ENCODE measurements around the gene KNOP1. TPM values are rescaled to one million over a fixed set of nuclear protein-coding genes. Genes with fewer than 3 reads are reported as not detected.

The KNOP1 gene
- total RNA-seq, 3 donors from 2014 or later = 28.6 to 37.0 (median 33.6) TPM

DNA sequence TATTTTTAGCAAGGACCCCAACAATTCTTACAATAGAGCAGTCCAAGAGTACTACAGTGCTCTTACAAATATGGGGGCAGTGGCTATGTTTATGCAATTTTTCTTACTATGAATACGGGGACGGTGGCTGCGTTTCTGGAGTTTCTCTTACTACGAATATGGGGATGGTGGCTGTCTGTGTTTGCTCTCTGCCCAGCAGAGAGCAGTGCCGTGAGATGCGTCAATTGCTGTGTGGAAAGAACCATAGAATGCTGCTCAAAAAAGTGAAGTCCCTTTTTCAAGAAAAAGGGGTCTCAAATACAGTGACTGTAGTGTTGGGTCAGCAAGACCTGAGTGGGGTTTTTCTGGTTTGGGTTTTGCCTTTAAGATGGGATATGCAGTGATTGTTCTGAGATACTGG is 53.9 kb downstream of the KNOP1 start:
- peaks cover 33% of the 10 kb centered on the region for H3K36me3 Mint-ChIP-seq (ENCODE audit: insufficient read depth)
- no peak overlapping the region for H3K4me3 Mint-ChIP-seq
- peaks cover 5% of the 10 kb centered on the region for H3K4me1 Mint-ChIP-seq (ENCODE audit: low read depth)
- no peak for ATAC-seq
- H3K9me3 Mint-ChIP-seq = peaks cover 4% of the 10 kb centered on the region
- no peak for DNase-seq
- H3K27me3 Mint-ChIP-seq (ENCODE audit: low read depth) = no peaks in the 10 kb centered on the region

DNA sequence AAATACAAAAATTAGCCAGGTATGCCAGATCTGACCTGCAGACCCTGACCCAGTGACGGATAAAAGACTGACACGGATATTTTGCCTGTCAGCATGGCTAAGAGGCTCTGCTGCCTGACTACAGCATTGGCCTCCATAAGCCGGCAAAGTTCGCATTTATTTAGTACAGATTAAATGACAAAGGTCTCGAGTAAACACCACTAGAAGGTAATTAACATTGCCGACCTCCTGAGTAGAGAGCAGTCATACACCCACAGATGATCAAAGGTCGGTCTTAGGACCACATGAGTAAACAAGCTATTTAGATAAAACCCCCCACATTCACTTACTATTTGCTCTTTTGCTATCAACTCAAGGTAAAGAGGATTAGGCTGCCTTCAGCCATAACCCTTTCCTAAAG is 55.7 kb downstream of the KNOP1 start:
- peaks cover 30% of the 10 kb centered on the region for H3K36me3 Mint-ChIP-seq (ENCODE audit: insufficient read depth)
- peaks cover 5% of the 10 kb centered on the region for H3K4me1 Mint-ChIP-seq (ENCODE audit: low read depth)
- H3K27me3 Mint-ChIP-seq (ENCODE audit: low read depth) = no peaks in the 10 kb centered on the region
- peaks cover 4% of the 10 kb centered on the region for H3K9me3 Mint-ChIP-seq
- H3K4me3 Mint-ChIP-seq = no peak overlapping the region
- DNase-seq = no peak
- no peak for ATAC-seq

DNA sequence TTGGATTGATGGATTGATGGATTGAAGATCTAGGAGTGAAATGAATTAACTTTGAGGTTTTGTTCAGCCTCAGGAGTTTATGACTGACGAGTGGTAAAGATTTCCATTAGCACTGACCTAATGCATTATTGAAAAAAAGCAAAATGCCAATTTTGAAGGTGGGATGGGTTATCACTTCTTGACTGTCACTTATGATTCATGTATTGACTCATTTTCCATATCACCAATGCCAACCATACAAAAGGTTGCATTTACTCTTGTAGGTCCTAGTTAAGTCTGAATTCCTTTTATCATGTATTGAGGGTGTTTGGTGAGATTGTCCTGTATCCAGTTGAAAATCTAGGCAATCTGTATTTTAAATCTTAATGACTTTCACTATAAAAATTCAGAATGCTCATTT is 57.6 kb downstream of the KNOP1 start:
- peaks cover 37% of the 10 kb centered on the region for H3K36me3 Mint-ChIP-seq (ENCODE audit: insufficient read depth)
- H3K9me3 Mint-ChIP-seq = peaks cover 4% of the 10 kb centered on the region
- ATAC-seq (peak in 1 of 2 donors; percentile 27), DNase-seq (no peak)
- no peak overlapping the region for H3K4me3 Mint-ChIP-seq
- H3K27me3 Mint-ChIP-seq (ENCODE audit: low read depth) = no peaks in the 10 kb centered on the region
- peaks cover 5% of the 10 kb centered on the region for H3K4me1 Mint-ChIP-seq (ENCODE audit: low read depth)

DNA sequence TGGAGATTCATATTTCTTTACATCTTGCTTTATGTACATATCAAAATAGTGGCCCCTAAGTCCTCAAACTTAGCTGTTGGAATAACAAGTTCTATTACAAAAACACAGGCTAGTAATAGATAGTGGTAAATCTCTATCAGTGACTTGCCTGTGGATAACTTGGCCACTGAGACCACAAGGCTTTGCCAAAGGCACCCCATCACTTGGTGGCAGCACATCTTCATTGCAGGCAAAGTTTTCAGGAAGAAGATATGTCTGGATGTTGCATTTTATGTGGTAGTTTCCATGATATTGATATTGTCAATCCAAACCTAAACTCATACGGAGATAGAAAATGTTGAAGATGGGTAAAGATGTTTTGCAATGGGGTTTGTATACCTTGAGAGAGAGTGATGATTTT is 58.5 kb downstream of the KNOP1 start:
- Mint-ChIP-seq H3K4me3 (no peak overlapping the region), H3K36me3 (ENCODE audit: insufficient read depth) (peaks cover 34% of the 10 kb centered on the region), H3K27me3 (ENCODE audit: low read depth) (no peaks in the 10 kb centered on the region), H3K9me3 (no peaks in the 10 kb centered on the region), H3K4me1 (ENCODE audit: low read depth) (peaks cover 5% of the 10 kb centered on the region)
- ATAC-seq = no peak
- no peak for DNase-seq

DNA sequence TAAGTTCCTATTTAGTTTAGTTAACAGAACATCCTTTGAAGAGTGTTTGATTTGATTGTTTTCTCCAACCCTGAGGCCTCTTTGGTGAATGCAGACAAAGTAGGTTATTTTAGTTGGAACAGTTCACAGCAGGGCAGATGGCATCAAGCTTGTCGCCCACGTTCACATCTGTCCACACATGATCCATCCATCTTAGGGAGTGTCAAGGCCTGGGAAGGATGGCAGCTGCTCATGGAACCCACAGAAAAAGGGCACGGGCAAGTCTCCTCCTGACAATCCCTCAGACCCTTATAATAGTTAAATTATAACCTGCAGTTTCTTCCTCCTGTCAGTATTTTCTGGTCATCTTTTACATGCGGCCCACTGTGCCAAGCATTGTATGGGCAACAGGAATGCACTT is 60.2 kb downstream of the KNOP1 start:
- H3K36me3 Mint-ChIP-seq (ENCODE audit: insufficient read depth) = peaks cover 39% of the 10 kb centered on the region
- no peaks in the 10 kb centered on the region for H3K27me3 Mint-ChIP-seq (ENCODE audit: low read depth)
- no peak overlapping the region for H3K4me3 Mint-ChIP-seq
- ATAC-seq (no peak), DNase-seq (no peak)
- no peaks in the 10 kb centered on the region for H3K9me3 Mint-ChIP-seq
- peaks cover 5% of the 10 kb centered on the region for H3K4me1 Mint-ChIP-seq (ENCODE audit: low read depth)

DNA sequence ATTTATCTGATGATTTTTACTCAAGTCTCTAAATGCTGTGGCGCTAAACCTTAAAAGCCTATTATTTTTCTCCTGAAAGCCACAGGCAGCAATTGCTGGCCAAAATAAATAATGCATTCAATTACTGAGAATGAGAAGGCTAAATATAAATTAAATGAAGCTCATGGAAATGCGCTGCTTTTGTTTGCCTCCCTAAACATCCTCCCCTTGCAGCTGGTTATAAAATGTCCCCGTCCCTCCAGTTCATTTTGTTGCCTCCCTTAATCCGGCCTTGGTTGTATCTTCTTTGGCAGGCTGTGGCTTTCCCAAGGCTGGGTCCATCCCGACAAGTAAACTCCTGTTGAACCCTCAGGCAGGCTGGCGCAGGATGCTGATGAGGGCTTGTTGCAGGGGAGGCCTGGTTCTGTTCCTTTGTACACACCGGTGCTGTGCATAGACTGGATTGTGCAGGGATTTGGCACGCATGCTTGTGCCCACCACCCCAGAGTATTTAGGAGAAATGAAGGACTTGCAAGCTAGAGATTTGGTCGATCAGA is 62.7 kb downstream of the KNOP1 start:
- Mint-ChIP-seq H3K4me3 (no peak overlapping the region), H3K4me1 (ENCODE audit: low read depth) (peaks cover 1% of the 10 kb centered on the region), H3K36me3 (ENCODE audit: insufficient read depth) (peaks cover 42% of the 10 kb centered on the region), H3K27me3 (ENCODE audit: low read depth) (no peaks in the 10 kb centered on the region), H3K9me3 (no peaks in the 10 kb centered on the region)
- ATAC-seq (no peak), DNase-seq (no peak)

DNA sequence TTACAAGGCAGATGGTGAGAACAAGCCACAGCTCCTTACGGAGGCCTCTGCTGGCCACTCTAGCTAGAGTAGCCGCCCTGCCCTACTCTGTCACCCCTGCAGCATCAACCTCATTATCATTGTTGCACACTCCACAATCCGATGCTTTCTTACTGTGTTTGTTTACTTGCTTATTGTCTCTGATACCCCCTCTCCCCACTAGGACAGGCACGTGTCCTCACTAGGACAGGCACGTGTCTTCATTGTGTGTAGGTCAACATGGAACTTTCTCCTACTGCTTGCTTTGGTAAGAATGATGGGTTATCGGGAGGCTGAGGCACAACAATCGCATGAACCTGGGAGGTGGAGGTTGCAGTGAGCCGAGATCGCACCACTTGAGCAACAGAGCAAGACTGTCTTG is 63.9 kb downstream of the KNOP1 start:
- H3K4me1 Mint-ChIP-seq (ENCODE audit: low read depth) = no peaks in the 10 kb centered on the region
- H3K27me3 Mint-ChIP-seq (ENCODE audit: low read depth) = no peaks in the 10 kb centered on the region
- no peak for ATAC-seq
- no peak overlapping the region for H3K4me3 Mint-ChIP-seq
- no peak for DNase-seq
- peaks cover 44% of the 10 kb centered on the region for H3K36me3 Mint-ChIP-seq (ENCODE audit: insufficient read depth)
- no peaks in the 10 kb centered on the region for H3K9me3 Mint-ChIP-seq

Other genes starting within 250 kb of the KNOP1 start
- gene GDE1, start 196.1 kb downstream of the KNOP1 start, total RNA-seq = 10 to 100 TPM; 26.1 to 28.1 (median 26.2) TPM
- 10 to 100 TPM; 14.1 to 17.4 (median 15.3) TPM for gene CCP110, start 194.3 kb downstream of the KNOP1 start, total RNA-seq
- gene VPS35L, start 162.5 kb downstream of the KNOP1 start, total RNA-seq = 10 to 100 TPM; 29.9 to 34.5 (median 30.9) TPM
- gene IQCK, start within 50 bp of the KNOP1 start, total RNA-seq = 1 to 10 TPM; 3.2 to 5.4 (median 3.6) TPM
- under 1 TPM; 0.27 to 0.66 (median 0.40) TPM for gene GPRC5B, start 166.6 kb upstream of the KNOP1 start, total RNA-seq